HG03175 (cell line): ENCODE results near the gene ANKZF1.
A peak's percentile ranks its signal among the peaks of the same experiment; 100 is the strongest.

Experiments
- ATAC-seq: cut with Tn5 transposase; IDR thresholded peaks from one replicate; pipeline ENCODE4 v1.9.1; 2021; ENCODE audit warnings: mild to moderate bottlenecking, moderate library complexity; ENCODE audit not compliant: unreplicated experiment

Gene ANKZF1

GRCh38 chr2:219223831-219224610, 5.6 kb upstream of the ANKZF1 start:
- ATAC-seq = no peak

- no peak for ATAC-seq
Observed at GRCh38 chr2:219225350-219225749, 4.3 kb upstream of the ANKZF1 start.

- ATAC-seq = no peak
Observed at GRCh38 chr2:219228041-219228910, 1.3 kb upstream of the ANKZF1 start.

GRCh38 chr2:219228911-219229304, 698 bp upstream of the ANKZF1 start:
- ATAC-seq = peak; percentile 7

GRCh38 chr2:219230059-219230540, 494 bp downstream of the ANKZF1 start:
- ATAC-seq = no peak

- ATAC-seq = no peak
Observed at GRCh38 chr2:219234331-219234730, 4.7 kb downstream of the ANKZF1 start.

GRCh38 chr2:219243291-219243761, 13.7 kb downstream of the ANKZF1 start:
- ATAC-seq = no peak

- no peak for ATAC-seq
Observed at GRCh38 chr2:219244789-219245147, 15.2 kb downstream of the ANKZF1 start.

- peak; percentile 65 for ATAC-seq
Observed at GRCh38 chr2:219245148-219245898, 15.7 kb downstream of the ANKZF1 start, which contains the start of the genes GLB1L and STK16. GLB1L (minus strand) TSS chr2:219245444; CDS start chr2:219243573, 1,871 bp downstream. STK16 (plus strand) TSS chr2:219245479; CDS start chr2:219246000, 521 bp downstream.

GRCh38 chr2:219245899-219246230, 16.3 kb downstream of the ANKZF1 start:
- ATAC-seq = no peak

- no peak for ATAC-seq
Observed at GRCh38 chr2:219246559-219246958, 17.0 kb downstream of the ANKZF1 start.

GRCh38 chr2:219247678-219248642, 18.4 kb downstream of the ANKZF1 start:
- no peak for ATAC-seq

- no peak for ATAC-seq
Observed at GRCh38 chr2:219248845-219249202, 19.2 kb downstream of the ANKZF1 start.

- ATAC-seq = peak; percentile 52
Observed at GRCh38 chr2:219249203-219249980, 19.8 kb downstream of the ANKZF1 start.

- no peak for ATAC-seq
Observed at GRCh38 chr2:219250049-219250781, 20.6 kb downstream of the ANKZF1 start.

- ATAC-seq = no peak
Observed at GRCh38 chr2:219251656-219252055, 22.1 kb downstream of the ANKZF1 start.

GRCh38 chr2:219252084-219252483, 22.5 kb downstream of the ANKZF1 start:
- ATAC-seq = no peak

- no peak for ATAC-seq
Observed at GRCh38 chr2:219252570-219252899, 22.9 kb downstream of the ANKZF1 start.
